HG02870 (cell line): ENCODE measurements around the gene SON.
"Not testable (repeated sequence)": the region's sequence is repeated elsewhere in the genome, so short reads cannot be mapped to it uniquely, and the experiment has no call there.

Source experiments
- ATAC-seq: cut with Tn5 transposase; IDR thresholded peaks from one replicate; pipeline ENCODE4 v1.9.1; 2021; ENCODE audit warnings: mild to moderate bottlenecking, moderate library complexity; ENCODE audit not compliant: unreplicated experiment

SON gene

DNA sequence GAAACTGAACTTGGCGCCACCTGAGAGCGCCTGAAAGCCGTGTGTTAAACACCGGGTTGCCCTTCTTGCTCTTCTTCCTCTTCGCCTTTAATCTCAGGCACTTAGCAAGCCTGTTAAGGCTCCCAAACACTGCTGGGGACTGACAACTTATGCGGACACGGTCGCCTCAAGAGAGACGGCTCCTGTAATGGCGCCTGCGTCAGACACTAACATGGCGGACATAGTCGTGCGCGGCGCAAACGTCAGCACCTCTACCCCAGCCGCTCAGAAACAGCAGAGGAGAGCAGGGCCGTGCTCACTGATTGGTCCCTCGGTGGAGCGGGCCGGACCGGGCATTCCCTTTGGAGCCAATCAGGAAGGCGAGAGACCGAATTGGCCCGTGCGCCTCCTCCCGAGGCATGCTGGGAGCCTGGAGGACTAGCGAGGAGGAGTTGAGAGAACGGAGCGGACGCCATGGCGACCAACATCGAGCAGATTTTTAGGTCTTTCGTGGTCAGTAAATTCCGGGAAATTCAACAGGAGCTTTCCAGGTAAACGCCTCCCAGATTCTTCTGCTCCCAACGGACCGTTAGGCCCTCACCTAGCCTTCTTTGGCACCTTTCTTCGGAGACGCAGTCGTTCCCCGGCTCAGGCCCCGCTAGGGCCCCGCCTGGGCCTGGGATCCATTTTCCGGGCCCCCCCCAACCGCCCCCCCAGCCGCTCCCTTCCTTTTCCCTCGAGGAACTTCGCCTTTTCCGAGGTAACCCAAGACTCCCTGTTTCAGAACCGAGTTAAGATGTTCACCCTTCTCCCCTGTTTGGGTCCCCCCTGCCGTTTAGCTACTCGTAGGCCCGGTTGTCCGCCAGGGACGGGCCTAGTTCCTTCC lies at the start of gene SON:
Gene SON (plus strand): TSS at position 399 of the 865 bp plus-strand sequence. CDS start 55 bp downstream, at position 454.
- peak; percentile 90 for ATAC-seq

DNA sequence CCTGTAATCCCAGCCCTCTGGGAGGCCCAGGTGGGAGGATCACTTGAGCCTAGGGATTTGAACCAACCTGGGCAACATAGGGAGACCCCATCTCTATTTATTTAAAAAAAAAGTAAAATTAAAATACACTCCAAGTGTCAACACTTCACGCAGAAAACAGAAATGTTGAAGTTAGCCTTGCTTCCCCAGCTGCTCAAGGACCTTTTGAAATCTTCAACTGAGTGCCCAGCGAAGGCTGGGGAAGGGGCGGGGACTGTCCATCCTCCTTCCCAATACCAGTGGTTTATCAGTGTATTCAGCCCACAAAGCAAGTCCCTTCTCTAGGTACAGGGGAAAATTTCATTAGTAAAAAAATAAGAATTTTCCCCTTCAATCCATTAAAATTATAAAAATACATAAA lies 49.1 kb upstream of the SON start:
- ATAC-seq = no peak

DNA sequence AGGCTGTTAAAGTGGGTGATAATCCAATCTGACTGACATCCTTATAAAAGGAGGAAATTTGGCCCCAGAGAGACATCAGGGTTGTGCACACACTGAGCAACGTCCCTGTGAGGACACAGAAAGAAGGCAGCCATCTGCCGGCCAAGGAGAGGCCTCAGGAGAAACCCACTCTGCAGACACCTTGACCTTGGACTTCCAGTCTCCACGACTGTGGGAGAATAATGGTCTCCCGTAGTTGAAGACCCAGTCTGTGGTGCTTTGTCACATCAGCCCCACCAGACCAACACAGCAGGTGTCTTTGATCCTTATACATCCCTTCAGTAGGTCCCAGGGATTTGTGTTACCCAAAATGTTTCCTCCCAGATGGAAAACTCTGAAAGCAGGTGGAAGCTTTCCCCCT lies 47.1 kb upstream of the SON start:
- ATAC-seq = no peak

GRCh38 chr21:33496345-33496744 lies 46.5 kb upstream of the SON start:
- no peak for ATAC-seq

DNA sequence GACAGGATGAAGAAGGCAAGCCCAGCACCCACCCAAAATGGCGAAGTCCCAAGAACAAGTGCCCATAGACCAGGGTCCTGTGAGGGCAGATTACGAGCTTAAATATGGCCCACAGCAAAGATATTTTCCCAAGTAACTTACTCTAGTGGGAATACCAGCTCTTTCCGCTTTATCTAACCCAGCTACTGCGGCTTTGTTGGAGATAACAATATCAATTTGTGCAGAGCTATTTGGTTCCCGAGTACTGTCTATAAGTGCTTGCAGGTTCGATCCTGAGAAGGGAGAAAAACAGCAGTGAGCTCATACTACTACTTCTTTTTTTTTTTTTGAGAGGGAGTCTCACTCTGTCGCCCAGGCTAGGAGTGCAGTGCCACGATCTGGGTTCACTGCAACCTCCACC lies 37.0 kb upstream of the SON start:
- ATAC-seq = no peak

GRCh38 chr21:33507003-33507402 lies 35.8 kb upstream of the SON start:
- not testable (repeated sequence) for ATAC-seq

GRCh38 chr21:33510826-33511225 lies 32.0 kb upstream of the SON start:
- no peak for ATAC-seq

GRCh38 chr21:33511639-33512038 lies 31.2 kb upstream of the SON start:
- ATAC-seq = no peak

DNA sequence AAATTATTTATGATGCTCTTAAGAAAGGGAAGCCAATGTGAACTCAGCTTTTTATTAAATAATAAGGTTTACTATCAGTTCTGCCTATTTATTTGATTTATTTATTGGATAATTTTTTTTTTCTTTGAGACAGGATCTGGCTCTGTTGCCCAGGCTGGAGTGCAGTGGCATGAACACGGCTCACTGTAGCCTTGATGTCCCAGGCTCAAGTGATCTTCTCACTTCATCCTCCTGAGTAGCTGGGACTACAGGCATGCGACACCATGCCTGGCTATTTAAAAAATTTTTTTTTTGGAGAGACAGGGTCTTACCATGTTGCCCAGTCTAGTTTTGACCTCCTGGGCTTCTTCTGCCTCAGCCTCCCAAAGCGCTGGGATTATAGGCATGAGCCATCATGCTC lies 30.4 kb upstream of the SON start:
- no peak for ATAC-seq

- ATAC-seq = no peak
Observed at GRCh38 chr21:33514229-33514628, 28.6 kb upstream of the SON start.

DNA sequence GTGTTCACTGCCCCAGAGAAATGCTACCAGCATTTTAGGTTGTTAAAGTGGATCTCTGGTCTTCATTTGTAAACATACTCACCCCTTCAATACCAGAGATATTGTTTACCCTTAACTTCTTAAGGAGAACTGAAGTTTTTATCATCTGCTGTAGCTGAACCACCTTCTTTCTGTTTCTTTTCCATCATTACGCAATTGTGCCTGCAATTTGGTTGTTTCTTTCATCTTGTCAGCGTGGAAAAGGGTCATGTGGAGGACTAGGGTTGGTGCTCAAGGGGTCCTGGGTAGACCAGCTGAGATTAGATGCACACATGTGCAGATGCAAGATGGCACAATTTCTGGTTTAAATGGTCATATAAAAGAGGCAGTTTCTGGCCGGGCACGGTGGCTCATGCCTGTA lies 23.9 kb upstream of the SON start:
- ATAC-seq = no peak

GRCh38 chr21:33522297-33522952 lies 20.4 kb upstream of the SON start:
- no peak for ATAC-seq

DNA sequence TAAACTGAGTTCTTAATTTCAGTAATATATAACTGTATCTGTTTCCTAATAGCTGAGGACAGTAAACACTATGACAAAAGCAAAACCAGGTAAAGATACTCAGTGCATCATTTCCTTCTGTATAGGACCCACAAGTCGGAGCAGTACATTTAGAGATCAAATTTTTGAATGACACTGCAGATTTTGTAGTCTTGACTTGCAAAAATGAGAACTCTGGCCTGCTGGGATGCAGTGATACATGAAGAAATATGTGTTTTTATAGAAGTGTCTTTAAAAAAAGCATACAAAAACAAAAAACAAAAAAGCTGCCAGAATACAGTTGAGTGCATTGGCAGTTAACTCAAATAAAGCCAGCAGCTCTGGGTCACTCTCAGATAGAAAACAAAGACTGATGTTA lies 19.9 kb upstream of the SON start:
- no peak for ATAC-seq

- ATAC-seq = no peak
Observed at GRCh38 chr21:33531007-33531406, 11.8 kb upstream of the SON start.

GRCh38 chr21:33537212-33537611 lies 5.6 kb upstream of the SON start:
- no peak for ATAC-seq

DNA sequence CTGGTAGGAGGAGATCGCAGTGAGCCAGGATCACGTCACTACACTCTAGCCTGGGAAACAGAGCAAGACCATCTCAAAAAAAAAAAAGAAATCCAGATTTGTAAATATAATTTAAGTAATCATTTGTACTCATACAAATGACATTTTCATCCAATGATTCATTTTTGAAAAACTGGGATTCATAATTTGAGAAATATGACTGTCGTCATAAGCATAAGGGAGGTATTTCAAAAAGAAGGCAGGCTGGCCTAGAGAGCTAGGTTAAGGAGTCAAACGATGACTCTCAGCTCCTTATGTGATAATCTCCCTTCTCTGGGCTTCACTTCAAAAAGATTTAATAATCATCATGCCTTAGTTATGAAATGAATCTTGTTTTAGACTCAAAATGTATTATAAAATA lies 3.2 kb upstream of the SON start:
- no peak for ATAC-seq

DNA sequence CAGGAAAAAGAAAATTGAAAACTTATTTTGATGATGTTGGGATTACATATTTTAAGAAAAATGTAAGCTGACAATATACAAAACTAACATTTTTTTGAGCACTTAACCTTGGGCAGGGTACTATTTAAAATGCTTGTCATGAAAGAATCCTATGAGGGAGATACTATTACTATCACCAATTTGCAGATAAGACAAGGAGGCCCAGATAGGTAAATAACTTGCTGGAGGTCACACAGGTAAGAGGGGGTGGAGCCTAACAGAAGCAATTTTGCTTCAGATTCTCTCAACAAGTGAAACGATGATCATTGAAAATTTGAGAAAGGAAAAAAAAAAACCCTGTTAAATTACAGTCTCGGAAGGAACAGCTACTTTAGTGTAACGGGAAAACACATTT lies 2.1 kb upstream of the SON start:
- ATAC-seq = no peak

DNA sequence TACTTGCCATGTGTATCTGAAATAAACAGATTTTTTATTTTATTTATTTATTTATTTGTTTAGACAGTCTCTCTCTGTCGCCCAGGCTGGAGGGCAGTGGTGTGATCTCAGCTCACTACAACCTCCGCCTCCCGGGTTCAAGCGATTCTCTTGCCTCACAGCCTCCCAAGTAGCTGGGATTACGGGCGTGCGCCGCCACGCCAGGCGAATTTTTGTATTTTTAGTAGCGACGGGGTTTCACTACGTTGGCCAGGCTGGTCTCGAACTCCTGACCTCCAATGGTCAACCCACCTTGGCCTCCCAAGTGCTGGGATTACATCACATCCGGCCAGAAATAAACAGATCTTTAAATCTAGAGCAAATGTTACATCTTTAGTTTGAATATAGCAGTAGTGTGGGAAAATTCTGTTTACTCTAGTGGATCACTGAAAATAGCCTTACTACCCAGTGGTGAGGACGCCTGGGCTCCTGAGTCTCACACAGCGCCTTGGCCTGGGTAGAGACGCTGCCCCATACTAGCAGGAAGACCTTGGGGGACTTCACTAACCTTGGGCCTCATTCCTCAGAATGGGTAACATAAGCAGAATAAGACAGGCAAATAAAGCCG lies 1.6 kb upstream of the SON start:
- no peak for ATAC-seq

- peak; percentile 48 for ATAC-seq
Observed at GRCh38 chr21:33541756-33542639, 840 bp upstream of the SON start, which contains the start of gene GART. GART (minus strand) TSS chr21:33542117; CDS start chr21:33539315, 2,802 bp downstream.

GRCh38 chr21:33543505-33544129 lies 779 bp downstream of the SON start:
- peak; percentile 11 for ATAC-seq
